KG1 (cell line): ENCODE data around the gene FUT7.
A peak's percentile ranks its signal among the peaks of the same experiment; 100 is the strongest.

Source experiments
- DNase-seq: peaks from one replicate; lab custom pipeline; 2025; lab: John Stamatoyannopoulos, UW

The FUT7 gene

DNA sequence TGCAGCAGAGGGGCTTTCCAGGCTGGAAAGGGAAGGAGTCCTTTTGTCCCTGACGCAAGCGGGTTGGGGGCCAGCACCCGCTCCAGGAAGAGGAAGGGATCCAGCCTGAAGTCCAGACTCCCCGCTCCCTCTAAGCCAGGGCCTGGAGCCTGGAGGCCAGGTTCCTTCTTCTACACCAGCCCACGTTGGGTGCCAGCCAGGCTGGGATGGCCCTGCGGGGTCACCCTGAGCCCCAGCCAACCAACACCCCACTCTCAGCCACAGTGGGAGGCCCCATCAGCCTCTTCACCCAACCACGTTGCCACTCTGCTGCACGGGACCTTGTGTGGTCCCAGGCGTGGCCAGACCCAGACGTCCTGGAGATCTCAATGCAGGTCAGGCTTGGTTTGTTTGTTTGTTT, 970 bp upstream of the FUT7 start:
- no peak for DNase-seq

DNA sequence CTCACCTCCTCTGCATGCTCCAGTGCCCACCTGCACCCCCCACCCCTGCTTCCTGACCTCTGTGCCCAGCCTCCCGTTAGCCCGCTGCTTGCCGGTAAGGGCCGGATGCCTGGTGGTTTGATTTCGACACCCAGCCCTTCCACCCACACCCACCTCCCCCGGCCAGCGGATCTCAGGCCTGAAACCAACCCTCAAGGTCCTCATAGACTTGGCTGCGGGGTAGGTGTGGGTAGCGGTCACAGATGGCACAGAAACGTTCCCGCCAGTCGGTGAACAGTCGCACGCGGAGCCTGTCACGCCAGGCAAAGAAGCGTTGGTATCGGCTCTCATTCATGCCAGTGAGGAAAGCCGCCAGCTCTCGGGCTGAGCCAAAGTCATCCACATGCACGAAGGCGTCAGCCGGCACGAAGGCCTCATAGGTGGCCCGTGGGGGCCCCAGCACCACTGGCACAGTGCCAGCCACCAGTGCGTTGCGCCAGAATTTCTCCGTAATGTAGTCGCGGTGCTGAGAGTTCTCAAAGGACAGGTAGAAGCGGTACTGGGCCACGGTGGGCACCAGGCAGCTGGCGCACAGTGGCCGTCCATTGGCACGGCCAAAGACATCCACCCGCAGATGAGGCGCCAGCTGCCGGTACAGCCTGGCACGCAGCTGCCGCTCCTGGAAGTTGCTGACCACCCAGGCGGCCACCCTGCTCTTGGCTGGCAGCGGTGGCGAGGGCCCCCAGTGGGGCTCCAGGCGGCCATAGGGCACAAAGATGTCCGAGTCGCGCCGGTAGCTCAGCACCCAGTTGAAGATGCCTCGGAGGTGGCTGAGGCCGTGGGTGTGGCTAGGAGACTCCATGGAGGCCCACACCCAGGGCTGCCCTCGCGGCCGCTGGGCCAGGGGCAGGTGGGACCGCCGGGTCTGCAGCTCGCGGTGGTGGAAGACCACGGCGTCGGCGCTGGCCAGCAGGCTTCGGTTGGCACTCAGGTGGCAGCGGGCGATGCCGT, 1.1 kb downstream of the FUT7 start:
- DNase-seq = peak; percentile 79

DNA sequence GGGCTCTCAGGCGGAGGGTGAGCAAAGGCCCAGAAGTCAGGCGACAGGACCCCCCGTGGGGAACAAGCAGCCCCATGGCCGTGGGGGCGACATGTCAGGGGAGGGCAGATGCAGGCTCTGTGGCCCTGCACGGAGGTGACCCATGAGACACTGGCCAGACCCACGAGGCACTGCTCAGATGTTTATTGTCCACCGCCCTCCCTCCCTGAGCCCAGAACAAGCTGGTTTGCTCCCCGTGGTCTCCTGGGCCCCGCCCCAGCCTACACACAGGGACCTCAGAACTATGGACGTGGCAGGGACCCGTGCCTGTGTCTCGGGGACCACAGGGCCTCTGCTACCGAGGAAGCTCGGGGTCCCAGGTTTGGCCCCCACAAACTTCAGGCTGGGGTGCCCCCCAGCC, 1.9 kb downstream of the FUT7 start:
- DNase-seq = peak; percentile 67

DNA sequence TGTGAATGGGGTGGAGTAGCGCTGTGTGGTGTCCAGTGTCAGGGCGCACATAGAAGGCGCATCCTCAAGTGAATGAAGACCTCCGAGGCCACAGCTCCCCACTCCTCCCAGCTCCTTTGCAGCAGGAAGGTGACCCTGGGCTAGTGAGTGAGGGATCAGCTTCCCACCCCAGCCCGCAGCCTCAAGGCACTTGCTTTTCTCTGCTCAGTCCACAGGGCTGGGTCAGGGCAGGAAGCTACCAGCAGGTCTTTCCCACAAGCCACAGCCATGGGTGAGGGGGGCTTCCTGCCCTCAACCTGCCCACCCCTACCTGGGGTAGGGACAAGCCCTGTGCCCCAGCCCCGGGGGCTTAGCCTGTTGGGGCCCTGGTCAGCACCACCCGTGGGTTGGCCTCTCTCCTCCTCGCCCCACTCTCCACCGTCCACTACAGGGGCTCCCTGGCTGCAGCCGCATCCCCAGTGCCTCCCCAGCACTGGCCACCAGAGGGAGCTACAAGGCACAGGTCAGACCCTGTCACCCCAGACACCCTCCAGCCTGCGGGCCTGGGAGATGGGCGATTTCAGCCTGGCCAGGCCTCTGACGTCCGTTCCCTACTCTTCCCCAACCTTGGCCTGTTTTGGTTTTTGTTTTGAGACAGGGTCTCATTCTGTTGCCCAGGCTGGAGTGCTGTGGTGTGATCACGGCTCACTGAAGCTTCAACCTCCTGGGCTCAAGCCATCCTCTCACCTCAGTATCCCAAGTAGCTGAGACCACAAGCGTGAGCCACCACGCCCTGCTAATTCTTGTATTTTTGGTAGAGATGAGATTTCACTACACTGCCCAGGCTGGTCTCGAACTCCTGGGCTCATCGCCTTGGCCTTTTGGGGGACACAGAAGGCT, 2.6 kb downstream of the FUT7 start:
- DNase-seq = peak; percentile 88

DNA sequence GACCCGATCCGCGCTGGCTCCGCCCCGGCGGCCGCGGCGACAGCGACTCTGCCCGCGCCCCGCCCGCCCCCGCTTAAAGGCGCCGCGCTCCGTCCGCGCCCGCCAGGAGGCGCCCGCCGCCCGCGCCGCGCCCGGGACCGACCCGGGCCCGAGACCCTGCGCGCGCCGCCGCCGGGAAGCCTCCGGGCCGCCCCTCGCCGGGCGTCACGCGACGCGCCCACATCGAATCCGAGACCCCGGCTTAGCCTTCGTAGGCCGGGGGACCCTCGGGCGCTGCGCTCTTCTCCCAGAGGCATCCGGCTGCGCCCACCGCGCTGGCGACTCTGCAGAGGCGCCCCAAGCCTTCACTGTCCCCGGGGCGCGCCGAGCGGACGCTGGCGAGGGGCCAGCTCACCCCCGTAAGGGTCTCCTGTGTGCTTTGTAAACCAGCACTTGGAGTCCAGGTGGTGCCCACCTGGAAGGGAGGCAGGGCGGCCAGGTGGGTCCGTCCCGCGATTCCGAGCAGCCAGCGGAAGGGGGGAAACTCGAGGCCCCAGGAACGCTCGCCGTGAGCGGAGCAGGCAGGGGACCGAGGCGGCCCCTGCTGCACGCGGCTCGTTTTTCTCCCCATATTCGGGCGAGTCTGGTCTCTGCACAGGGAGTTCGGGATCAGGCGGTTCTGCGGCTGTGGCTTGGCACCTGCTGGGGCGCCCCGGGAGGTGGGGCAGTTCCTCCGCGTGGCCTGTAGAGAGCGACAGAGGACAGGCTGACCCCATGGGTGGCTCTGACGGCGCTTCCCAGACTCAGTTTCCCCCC, 3.4 kb downstream of the FUT7 start:
- DNase-seq = peak; percentile 72

DNA sequence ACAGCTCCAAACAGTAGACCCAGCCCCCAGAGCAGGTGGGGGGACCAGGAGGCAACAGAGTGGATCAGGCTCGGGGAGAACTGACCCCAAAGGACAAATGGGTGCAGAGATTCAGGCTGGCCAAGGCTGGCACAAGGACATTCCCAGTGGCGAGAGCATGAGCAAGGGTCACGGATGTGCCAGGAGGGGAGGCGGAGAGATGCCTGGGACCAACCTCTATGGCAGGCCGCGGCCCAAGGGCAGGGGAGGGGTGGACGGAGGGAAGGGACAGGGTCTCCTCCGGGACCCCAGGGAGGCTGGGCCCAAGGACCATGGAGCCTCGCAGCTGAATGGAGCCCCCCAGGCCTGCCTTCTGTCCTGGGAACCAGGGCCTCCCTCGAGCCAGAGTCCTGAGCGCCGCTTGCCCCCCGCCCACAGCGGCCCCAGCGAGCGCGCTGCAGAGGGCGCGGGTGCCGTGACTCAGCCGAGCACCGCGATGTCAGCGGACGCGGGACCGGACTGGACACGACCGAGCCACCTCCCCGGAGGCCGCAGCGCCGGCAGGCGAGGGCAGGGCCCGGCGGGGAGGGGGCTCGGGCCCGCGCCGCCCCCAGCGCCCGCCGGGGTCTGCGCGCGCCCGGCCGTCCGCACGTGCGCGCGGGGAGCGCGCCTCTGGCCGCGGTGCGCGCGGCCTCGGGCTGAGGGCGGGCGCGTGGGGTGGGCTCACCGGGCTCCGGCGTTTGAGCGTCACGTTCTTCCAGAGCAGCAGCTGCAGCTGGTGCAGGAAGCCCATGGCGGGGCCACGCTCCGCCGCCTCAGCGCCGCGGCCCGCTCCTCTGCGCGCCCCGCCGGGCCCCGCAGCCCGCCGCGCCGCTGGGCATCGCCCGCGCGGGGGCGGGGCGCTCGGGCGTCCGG, 4.3 kb downstream of the FUT7 start, which contains the start of gene ABCA2:
TSS of gene ABCA2 (minus strand) at position 869 of the 894 bp plus-strand sequence. CDS start at position 772, 97 bp downstream.
- DNase-seq = no peak

DNA sequence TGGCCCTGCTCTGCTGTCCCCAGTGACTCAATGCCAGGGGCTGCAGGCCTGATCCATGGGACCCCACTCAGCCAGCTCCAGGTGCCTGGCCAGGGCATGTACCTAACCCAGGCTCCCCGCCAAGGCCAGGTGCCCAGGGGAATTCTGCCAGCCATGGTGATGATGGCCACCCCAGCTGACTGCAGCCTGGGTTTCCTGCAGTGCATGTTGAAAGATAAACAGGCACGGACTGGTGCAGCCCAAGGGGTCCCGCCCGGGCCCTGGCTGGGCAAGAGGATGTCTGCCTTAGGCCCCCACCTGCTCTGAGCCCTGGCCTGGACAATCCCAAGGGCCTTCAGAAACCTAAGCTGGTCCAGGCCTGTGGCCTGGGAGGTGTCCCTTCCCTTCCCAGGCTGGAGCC, 5.1 kb downstream of the FUT7 start:
- DNase-seq = no peak

DNA sequence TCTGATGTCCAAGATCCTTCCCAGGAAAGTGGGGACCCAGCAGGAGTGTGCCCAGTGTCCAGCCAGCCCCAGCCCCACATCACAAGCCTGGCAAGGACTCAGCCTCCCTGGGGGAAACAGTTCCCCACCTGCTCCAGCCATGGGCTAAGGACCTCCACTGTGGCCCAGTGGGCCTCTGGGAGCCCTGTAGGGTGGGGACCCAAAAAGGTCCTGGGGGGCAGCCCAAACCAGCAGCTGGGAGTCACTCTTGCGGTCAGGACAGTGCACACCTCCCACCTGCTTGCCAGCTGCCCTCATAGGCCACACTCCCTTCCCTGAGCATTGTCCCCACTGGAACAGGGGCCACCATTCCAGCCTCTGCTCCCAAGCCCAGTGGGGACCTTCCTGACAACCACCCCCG, 5.5 kb downstream of the FUT7 start:
- no peak for DNase-seq

DNA sequence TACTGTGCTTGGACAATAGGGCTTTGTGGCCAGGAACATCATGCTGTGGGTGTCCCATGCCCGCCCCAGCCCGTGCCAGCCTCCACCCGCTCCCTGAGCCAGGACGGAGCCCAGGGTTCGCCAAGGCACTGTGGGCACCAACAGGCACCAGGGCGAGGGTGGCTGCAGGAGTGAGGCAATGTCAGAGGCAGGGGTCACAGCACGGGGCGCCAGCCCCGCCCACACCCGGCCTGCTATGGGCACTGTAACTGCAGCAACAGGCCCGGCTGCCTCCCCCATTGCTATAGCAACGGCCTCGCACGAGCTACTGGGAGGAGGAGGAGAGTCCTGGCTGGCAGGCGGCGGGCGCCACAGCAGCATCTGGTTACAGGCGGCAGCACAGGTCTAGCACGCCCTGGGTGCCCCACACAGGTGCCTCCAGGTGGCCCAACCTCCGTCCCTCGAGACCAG, 6.3 kb downstream of the FUT7 start:
- no peak for DNase-seq

DNA sequence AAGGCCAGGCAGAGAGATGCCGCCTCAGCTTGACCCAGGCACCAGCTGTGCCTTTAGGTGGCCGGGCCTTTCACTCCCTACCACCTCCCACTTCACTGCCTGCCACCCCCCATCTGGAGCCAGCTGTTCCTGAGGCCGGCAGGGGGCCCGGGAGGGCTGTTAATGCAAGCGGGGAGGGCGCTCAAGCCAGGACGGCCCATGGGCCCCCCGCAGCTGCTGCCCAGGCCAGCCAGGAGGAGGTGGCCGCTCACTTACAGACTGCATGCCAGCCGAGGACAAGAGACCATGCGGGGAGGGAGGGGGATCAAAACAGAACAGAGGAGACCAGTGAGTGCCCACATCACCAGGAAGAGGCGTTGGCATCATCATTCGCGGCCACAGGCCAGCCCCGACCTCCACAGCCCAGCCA, 8.3 kb downstream of the FUT7 start:
- DNase-seq = no peak

DNA sequence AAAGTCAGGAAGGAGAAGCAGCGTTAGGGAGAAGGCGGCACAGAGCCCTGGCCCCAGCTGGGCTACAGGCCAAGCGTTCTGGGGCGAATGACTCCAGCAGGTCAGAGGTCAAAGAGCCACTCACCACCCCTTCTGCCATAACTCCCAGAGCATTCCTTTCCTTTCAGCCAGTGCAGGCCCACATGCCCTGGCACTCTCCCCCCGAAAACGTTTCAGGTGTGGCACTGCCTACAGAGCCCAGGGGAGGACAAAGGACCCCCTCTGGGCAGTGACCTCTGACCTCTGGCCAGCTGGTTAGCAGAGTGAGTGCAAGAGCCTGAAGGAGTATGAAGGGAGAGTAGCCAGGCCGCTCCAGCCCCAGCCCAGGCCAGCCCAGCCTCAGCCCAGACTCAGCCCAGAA, 8.7 kb downstream of the FUT7 start:
- no peak for DNase-seq

DNA sequence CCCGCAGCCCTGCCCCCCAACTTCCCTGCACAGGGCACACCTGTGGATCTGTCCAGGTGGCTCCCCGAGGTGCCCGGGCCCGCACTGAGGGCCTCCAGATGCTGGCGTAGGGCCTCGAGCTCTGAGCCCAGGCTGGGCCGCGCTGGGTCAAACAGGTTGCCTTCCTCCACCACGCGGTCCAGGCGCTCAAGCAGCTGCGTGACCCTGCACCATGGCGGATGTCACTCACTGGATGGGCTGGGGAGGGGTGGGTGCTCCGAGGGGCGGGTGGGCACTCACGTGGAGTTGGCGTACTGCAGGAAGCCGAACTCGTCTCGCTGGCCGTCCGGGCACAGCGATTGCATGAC, 9.3 kb downstream of the FUT7 start:
- no peak for DNase-seq

DNA sequence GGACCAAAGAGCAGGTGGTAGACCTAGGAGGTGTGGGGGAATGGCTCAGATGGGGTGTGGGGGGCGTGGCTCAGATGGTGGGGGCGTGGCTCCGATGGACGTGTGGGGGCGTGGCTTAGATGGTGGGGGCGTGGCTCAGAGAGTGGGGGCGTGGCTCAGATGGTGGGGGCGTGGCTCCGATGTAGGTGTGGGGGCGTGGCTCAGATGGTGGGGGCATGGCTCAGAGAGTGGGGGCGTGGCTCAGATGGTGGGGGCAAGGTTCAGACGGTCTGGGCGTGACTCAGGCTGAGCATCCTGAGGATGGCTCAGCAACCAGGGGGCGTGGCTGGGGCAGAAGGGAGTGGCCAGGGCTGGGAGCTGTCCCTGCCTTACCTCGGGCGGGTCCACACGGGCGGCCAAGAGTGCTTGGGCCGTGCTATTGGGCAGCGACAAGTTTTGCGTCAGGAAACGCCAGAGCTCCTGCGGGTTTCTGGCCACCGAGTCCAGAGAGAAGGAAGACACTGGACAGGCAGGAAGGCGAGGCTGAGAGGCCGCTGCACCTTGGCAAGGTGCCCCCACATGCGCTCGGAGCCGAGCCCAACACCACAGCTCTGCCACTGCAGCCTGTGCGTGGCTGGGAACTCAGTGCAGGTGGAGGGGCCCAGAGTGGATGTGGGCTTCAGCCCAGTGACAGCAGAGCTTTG, 9.8 kb downstream of the FUT7 start:
- DNase-seq = no peak

DNA sequence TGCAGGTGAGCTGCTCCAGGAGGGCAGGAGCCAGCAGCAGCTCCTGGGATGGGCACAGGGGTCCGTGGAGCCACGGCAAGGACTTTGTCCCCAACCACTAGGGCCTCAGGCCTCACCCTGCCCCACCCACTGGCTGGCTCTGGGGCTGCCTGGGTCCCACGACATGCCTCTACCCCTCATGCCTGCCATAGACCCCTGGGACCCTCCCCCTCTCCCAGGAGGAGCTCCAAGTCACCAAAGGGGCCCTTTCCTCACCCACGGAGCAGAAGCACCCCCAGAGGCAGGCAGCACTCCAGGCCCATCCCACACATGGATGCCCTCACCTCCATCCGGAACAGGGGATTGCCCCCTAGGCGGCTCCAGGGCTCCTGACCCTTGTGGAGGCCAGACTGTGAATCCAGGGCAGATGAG, 10.3 kb downstream of the FUT7 start:
- no peak for DNase-seq

DNA sequence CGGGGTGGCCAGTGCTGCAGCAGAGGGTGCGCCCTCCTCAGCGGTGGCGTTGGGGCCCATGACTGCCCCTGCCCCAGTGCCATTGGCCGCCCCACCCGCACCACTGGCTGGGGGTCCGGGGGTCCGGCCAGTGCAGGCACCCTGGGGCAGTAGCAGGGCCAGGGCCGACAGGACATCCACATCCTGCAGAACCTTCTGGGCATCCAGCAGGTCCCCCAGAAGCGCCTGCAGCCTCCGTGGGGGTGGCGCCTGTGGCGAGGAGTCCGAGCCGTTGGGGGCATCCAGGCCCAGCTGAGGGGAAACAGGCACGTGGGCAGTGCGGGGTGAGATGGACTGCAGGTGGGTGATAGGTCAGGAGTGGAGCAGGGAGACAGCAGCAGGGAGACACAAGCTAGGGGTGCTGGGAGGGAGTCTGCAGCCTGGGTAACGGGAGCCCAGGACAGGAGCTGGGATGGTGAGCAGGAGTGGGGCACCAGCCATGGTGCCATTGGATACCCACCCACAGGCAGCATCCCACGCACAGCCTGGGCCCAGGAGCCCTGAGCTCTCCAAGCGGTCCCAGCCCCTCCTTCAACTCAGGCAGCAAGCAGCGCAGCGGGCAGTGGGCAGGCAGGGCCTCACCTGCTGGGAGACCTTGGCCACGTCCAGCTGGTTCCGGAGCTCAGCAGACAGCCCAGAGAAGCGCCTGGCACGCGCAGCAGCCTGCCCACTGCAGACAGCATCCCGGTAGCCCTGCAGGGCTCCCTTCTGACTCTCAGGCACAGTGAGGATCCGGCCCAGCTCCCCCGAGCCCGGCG, 10.9 kb downstream of the FUT7 start:
- no peak for DNase-seq

DNA sequence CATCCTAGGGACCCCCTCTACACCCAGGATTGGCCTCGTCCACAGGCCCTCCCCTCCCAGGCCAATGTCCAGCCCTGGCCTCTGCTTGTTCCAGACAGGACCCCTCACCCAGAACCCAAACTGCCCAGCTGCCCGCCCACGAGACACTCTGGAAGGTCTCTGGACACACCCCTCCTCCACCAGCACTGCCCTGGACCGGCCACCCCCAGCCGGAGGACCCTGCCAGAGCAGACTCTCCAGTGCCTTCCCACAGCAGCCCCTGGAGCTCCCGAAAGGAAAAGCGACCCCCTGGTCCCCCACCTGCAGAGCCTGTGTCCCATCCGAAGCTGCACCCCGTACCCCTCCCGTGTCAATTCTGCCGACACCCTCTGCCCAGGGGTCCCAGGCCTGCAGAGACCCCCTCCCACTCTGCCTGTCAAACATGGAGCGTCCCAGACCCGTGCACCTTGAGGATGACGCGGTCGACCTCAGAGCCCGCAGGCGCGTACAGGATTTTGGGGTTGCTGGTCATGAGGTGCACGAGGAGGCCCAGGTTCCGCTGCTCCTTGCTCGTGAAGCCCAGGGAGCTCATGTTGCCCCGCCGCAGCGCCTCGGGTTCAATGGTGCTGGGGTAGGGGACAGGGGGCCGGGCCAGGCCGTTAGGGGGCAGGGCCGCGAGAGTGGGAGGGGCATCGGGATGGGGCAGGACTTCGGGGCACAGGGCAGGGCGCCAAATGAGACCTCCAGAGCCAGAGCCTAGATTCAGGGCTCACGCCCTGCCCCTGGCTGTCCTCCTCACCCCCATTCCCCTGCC, 11.8 kb downstream of the FUT7 start:
- no peak for DNase-seq

DNA sequence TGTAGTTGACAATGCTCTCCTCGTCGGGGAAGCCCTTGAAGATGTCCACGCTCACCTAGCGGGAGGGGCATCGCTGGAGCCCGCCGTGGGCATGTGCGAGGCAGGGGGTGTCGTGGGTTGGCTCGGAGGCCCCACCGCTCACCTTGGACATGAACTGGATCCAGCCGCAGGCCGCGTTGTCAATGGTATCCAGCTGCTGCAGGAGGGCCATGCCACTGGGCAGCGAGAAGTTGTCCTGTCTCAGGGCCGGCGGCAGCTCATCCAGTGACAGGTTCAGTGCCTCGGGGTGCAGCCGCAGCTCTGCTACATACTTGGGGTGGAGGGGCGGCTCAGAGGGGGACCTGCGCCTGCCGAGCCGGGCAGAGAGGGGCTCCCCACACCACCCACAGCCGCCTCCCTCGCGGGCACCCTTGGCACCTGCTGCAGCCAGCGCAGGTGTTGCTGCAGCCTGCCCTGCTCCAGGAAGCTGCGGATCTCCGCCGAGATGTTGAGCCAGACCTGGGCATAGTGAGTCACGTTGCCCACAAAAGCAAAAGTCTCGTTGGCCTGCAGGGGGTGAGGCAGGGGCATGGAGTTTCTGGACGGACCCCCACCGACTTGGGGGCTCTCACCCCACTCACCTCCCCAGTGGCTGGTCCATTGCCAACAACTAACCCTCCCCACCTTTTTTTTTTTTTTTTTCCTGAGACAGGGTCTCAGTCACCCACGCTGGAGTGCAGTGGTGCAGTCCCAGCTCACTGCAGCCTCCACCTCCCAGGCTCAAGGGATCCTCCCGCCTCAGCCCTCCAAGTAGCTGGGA, 12.9 kb downstream of the FUT7 start:
- DNase-seq = no peak
